ENCODE data around the gene HOMER1. TPM values are rescaled to one million over a fixed set of nuclear protein-coding genes. Genes with fewer than 3 reads are reported as not detected.

Gene HOMER1, protein sequence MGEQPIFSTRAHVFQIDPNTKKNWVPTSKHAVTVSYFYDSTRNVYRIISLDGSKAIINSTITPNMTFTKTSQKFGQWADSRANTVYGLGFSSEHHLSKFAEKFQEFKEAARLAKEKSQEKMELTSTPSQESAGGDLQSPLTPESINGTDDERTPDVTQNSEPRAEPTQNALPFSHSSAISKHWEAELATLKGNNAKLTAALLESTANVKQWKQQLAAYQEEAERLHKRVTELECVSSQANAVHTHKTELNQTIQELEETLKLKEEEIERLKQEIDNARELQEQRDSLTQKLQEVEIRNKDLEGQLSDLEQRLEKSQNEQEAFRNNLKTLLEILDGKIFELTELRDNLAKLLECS
- 1 to 10 TPM; 2.9 to 3.1 TPM for total RNA-seq
- long read RNA-seq, full-length matches to known transcripts = 1 of 1 reads
- long read RNA-seq, partial matches to known transcripts = 0 of 1 reads
- long read RNA-seq, other reads (novel, unspliced or antisense) = 0 of 1 reads

DNA sequence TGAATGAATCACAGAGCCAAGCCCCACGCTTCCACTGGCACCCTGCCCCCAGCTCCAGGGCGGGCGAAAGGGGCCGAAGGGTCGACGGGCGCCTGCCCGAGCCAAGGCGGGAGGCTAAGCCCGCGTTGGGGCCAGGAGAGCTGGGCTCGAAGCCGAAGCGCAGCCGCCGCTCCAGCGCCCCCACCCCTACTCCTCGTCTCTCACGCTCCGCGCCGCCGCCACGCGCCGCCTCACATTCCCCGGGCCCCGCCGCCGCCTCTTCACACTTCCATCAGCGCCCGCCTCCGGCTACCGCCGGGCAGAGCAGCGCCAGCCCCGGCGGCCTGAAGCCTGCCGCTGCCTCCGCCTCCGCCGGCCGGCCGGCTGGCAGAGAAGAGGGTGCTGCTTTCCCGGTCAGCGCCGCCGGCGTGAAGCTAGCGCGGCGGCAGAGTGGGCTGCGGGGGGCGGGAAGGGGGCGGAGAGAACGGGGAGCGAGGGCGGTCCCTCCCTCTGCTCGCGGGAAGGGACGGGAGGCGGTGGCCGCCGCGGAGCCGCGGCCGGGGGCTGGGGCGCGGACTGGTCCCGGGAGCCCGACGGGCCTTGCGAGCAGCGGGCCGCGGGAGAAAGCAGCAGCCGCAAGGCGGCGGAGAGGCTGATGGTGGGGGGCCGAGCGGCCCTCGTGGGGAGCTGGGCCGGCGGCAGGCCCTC, at the start of gene HOMER1:
HOMER1 (minus strand) TSS at position 431 of the 687 bp plus-strand sequence. CDS start 1,360 bp downstream, outside the sequence.
- intact Hi-C loops (cut with DNase I, micrococcal nuclease) = no loop called here
- DNase-seq (peak; percentile 73 to 81), ATAC-seq (peak; percentile 81)

DNA sequence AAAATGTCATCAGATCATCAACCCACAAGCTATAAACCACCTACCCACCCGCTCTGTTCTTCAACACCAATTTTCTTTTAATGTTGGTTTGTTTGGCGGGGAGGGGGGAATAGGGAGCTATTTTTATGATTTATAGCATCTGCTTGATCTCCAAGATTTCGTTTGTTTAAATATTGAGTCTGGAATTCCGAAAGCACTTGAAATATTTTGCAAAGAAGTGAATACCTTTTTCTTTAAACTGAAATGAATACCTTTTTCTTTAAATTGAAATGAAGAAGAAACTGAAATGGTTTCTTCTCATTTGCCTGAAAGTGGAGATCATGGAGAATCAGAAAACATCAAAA, 49.3 kb upstream of the HOMER1 start:
- intact Hi-C loops (cut with DNase I, micrococcal nuclease) = loop anchor here in 1 of 2 donors (10.0 kb wide), 1 partner anchor 522 kb away; no protein-coding TSS in a partner anchor
- DNase-seq (no peak), ATAC-seq (no peak)

DNA sequence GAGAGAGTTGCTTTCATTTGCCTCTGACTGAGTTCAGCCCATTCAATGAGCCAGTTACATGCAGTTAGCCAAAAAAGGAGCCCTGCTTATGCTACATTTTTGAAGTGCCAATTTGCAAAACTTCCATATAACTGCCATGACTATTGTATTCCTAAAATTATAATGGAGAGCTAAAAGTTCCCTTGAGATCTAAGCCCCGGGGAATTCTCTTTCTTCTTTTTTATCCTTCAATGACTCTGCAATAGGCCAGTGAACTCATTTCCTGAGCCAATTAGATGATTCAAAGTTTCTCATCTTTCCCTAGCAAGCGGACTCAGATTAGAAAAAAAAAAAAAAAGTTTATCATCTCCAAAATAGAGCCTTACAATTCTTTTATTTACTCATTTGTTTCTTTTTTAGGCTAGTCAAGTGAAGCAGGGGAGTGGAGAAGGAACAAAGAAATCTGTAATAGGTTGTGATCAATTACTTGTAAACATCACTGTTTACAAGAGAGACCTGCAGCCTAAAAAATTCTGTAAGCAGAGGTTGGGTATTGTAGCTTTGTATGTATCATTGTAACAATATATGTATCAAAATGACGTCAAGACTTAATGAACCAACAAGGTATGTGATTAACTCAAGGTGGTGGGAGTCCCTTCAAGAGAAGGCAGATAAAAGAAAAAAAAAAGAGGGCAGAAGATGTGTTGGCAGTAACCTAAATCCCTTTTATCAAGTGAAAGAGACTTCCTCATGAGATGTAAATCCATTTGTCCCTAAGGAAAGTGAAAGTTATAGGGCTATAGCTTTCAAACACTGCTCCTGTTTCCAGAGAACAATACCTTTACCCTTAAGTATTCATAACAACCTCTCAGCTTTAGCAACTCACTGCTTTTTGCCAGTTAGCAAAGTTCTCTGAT, 48.7 kb upstream of the HOMER1 start:
- intact Hi-C loops (cut with DNase I, micrococcal nuclease) = loop anchor here in 1 of 2 donors (10.0 kb wide), 1 partner anchor 522 kb away; no protein-coding TSS in a partner anchor
- DNase-seq (no peak), ATAC-seq (no peak)

- intact Hi-C loops (cut with DNase I, micrococcal nuclease) = loop anchor here in 1 of 2 donors (10.0 kb wide), 1 partner anchor 523 kb away; no protein-coding TSS in a partner anchor
- DNase-seq (no peak), ATAC-seq (no peak)
Observed at GRCh38 chr5:79561525-79561893, 47.6 kb upstream of the HOMER1 start.

DNA sequence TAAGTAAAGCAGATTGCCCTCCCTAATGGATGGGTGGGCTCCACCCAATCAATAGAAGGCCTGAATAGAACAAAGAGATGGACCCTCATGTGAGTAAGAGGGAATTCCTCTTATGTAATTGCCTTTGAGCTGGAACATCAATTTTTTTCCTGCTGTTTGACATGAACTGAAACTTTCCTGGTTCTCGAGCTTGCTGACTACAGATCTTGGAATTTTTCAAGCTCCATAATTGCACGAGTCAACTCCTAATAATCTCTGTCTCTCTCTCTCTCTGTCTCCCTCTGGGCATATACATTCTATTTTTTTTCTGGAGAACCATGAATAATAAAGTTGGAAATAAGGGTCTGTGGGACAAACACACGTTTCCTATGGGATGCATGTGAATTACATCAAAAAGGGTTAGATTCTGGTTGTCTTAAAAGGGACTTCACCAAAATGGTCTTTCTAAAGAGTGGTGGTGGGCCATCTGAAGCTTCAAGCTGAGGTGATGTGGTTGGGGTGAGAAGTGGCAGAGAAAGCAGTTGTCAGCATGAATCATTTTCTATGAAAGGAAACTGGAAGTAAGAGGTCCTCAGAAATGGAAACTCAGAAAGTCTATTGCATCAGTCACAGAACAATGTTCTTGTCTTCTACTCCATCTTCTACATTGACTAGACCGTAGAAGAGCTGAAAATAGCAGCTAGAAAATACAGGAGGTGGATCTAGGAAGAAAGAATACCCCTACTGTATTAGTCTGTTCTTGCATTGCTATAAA, 47.0 kb upstream of the HOMER1 start:
- DNase-seq (no peak), ATAC-seq (no peak)
- intact Hi-C loops (cut with DNase I, micrococcal nuclease) = loop anchor here in 1 of 2 donors (10.0 kb wide), 1 partner anchor 524 kb away; no protein-coding TSS in a partner anchor

GRCh38 chr5:79555418-79555817, 41.5 kb upstream of the HOMER1 start:
- intact Hi-C loops (cut with DNase I, micrococcal nuclease) = no loop called here
- DNase-seq (no peak), ATAC-seq (no peak)

GRCh38 chr5:79552984-79553383, 39.0 kb upstream of the HOMER1 start:
- intact Hi-C loops (cut with DNase I, micrococcal nuclease) = no loop called here
- DNase-seq (no peak), ATAC-seq (no peak)

GRCh38 chr5:79547982-79548381, 34.0 kb upstream of the HOMER1 start:
- ATAC-seq = no peak
- DNase-seq = no peak
- intact Hi-C loops (cut with DNase I, micrococcal nuclease) = no loop called here

DNA sequence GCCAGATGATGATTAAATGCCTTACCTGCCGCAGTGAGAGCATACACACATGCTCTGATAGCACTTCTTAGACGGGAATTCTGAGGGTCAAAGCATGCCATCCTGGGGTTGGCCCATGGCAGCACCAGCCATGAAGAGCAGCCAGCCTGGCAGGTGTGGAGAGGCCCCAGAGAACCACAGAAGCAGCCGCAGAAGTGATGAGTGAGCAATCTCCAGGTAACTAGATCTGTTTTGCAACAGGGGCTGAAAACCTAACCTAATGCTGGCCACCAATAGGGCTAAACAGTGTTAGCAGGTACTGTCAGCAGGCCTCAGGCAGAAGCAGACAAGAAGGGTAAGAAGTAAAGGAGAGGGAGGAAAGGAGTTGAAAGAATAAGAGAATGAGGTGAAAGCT, 33.5 kb upstream of the HOMER1 start:
- intact Hi-C loops (cut with DNase I, micrococcal nuclease) = no loop called here
- no peak for DNase-seq
- ATAC-seq = no peak

DNA sequence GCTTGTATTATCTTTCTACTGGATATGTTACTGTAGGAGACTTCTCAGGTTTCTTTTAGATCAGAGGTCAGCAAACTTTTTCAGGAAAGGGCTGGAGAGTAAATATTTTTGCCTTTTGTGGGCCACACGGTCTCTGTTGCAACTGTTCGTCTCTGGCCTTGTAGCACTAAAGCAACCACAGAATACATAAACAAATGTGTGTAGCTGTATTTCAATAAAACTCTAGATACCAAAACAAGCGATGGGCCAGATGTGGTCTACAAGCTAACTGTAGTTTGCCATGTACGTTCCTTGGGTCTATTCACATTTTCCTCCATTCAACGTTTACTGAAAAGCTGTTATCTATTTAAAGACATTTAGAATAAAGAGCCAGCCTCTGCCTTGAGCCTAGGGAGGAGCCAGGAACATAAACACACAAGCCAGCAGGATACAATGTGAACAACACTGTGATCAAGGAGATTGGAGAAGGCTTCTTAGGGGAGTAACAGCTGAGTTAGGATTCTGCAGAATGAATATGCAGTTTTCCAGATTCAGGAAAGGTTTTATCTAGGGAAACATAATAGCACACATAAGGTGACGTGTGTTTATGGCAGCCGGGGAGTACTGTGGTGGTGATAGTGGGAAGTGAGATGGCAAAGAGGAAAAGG, 33.0 kb upstream of the HOMER1 start:
- ATAC-seq (no peak), DNase-seq (no peak)
- intact Hi-C loops (cut with DNase I, micrococcal nuclease) = no loop called here

DNA sequence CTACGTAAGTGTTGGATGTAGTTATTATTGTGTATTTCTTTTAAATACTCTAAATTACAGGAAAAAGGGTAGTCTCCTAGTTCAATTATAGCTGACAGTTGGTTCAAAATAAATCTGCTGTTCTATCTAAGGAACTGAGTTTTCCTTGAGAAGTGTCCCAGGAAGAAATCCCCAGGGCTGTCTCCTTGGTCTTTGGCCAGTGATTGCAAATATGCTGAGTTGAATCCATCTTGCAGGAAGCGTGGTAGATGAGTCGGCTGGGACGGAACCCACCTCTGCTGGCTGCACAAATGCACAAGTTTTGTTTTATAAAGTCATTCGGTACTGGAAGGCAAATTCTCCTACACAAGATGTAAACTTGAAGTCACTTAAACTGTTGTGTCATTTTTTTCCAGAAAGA, 30.2 kb upstream of the HOMER1 start:
- DNase-seq (no peak), ATAC-seq (no peak)
- intact Hi-C loops (cut with DNase I, micrococcal nuclease) = no loop called here

GRCh38 chr5:79540939-79541338, 27.0 kb upstream of the HOMER1 start:
- ATAC-seq = no peak
- intact Hi-C loops (cut with DNase I, micrococcal nuclease) = no loop called here
- DNase-seq = no peak

- intact Hi-C loops (cut with DNase I, micrococcal nuclease) = no loop called here
- DNase-seq = no peak
- ATAC-seq = no peak
Observed at GRCh38 chr5:79536193-79536906, 22.4 kb upstream of the HOMER1 start.

DNA sequence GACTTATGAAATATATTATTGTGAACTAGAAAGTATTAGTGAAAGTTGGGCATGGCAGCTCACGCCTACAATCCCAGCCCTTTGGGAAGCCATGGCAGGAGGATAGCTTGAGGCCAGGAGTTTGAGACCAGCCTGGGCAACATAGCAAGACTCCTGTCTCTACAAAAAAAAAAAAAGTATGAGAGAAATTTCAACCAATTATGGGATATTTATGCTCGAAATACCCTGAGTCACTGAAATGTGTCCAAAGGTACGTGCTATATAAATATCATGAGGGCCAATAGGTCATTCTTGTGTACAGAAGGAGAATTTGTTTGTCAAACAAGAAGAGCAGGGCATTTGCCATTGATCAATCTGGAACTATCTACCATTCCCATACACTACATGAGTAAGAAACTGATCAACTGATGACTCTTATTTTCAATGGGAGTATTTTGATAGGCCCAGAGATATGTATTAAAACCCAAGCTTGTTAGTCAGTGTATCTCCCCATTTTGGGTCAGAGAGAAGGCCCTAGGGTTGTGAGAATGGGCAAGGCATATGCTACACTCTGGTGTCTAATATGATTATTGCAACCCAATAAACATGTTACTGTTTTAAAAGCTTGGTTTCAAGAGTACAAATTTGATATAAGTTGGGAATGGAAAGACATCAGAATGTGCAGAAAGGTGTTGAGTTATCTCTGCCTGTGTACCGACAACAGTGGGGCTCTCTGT, 21.7 kb upstream of the HOMER1 start:
- DNase-seq (no peak), ATAC-seq (no peak)
- intact Hi-C loops (cut with DNase I, micrococcal nuclease) = no loop called here

DNA sequence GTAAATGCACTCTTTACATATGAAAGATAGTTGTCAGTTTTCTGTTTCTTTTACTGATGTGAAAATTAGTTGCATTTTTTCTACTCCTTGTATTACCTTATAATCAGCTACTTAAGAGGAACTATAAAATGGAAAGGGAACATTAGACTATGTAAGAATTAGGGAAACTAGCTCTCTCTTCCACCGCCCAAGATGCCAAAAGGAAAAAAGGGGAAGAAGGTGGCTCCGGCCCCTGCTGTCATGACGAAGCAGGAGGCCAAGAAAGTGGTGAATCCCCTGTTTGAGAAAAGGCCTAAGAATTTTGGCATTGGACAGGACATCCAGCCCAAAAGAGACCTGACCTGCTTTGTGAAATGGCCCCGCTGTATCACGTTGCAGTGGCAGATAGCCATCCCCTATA, 15.2 kb upstream of the HOMER1 start:
- ATAC-seq = no peak
- DNase-seq = no peak
- intact Hi-C loops (cut with DNase I, micrococcal nuclease) = no loop called here

- ATAC-seq (no peak), DNase-seq (no peak)
- intact Hi-C loops (cut with DNase I, micrococcal nuclease) = no loop called here
Observed at GRCh38 chr5:79527431-79527830, 13.5 kb upstream of the HOMER1 start.

GRCh38 chr5:79526928-79527327, 13.0 kb upstream of the HOMER1 start:
- ATAC-seq (no peak), DNase-seq (no peak)
- intact Hi-C loops (cut with DNase I, micrococcal nuclease) = no loop called here

Measured in left colon (tissue), 2 donors.